Measurements from ENCODE around the gene ZNF500.

Gene ZNF500

GRCh38 chr16:4747906-4748681, 18.9 kb downstream of the ZNF500 start:
- no peak for TF ChIP-seq FOXP2 (optimal IDR thresholded peaks at IDR 0.05; ENCODE audit: borderline replicate concordance, extremely low read depth, extremely low read length, insufficient read depth)
- no peak for TF ChIP-seq TAF1 (IDR thresholded peaks at IDR 0.05; ENCODE audit: borderline replicate concordance, insufficient read depth, low read length)
- no peak for TF ChIP-seq POLR2AphosphoS5 (IDR thresholded peaks at IDR 0.05; ENCODE audit: low read depth, low read length)
- no peak for TF ChIP-seq REST (IDR thresholded peaks at IDR 0.05; ENCODE audit: insufficient read depth in 1 of 2, low read depth in 2 of 2, low read length in 2 of 2)
- no peak for TF ChIP-seq SIN3A (IDR thresholded peaks at IDR 0.05; ENCODE audit: borderline replicate concordance, insufficient read depth, low read length)

DNA sequence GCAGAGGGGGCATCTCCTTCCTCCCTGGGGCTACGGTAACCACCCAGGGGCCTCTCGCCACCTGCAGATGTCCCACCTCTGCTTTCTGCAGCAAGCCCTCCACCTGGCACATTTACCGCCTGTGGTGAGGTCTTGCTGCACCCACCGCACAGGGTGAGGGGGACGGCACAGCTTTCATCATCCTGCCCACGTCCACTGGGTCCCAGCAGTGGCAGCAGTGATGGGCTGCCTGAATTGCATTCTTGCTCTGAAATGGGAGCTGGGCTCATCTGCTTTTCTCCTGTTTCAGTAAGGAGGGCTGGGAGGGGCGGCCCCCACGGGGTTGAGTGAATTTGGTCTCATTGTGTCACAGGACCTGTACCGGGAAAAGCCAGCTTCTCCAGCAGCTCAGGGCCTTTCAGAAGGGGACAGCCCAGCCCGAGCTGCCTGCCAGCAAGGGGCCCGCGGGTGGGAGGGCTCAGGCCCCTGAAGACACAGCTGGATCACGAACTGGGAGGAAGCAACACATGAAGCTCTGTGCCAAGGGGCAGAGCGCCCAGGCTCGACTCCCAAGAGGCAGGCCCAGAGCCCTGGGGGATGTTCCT, 19.9 kb downstream of the ZNF500 start:
- TF ChIP-seq POLR2AphosphoS5 (IDR thresholded peaks at IDR 0.05; ENCODE audit: low read depth, low read length): no peak

GRCh38 chr16:4746215-4746614, 20.7 kb downstream of the ZNF500 start:
- TF ChIP-seq POLR2AphosphoS5 (IDR thresholded peaks at IDR 0.05; ENCODE audit: low read depth, low read length) (no peak), TAF1 (IDR thresholded peaks at IDR 0.05; ENCODE audit: borderline replicate concordance, insufficient read depth, low read length) (no peak), REST (IDR thresholded peaks at IDR 0.05; ENCODE audit: insufficient read depth in 1 of 2, low read depth in 2 of 2, low read length in 2 of 2) (no peak), FOXP2 (optimal IDR thresholded peaks at IDR 0.05; ENCODE audit: borderline replicate concordance, extremely low read depth, extremely low read length, insufficient read depth) (no peak), SIN3A (IDR thresholded peaks at IDR 0.05; ENCODE audit: borderline replicate concordance, insufficient read depth, low read length) (no peak)

GRCh38 chr16:4745274-4745569, 21.7 kb downstream of the ZNF500 start:
- TF ChIP-seq TAF1 (IDR thresholded peaks at IDR 0.05; ENCODE audit: borderline replicate concordance, insufficient read depth, low read length): no peak

DNA sequence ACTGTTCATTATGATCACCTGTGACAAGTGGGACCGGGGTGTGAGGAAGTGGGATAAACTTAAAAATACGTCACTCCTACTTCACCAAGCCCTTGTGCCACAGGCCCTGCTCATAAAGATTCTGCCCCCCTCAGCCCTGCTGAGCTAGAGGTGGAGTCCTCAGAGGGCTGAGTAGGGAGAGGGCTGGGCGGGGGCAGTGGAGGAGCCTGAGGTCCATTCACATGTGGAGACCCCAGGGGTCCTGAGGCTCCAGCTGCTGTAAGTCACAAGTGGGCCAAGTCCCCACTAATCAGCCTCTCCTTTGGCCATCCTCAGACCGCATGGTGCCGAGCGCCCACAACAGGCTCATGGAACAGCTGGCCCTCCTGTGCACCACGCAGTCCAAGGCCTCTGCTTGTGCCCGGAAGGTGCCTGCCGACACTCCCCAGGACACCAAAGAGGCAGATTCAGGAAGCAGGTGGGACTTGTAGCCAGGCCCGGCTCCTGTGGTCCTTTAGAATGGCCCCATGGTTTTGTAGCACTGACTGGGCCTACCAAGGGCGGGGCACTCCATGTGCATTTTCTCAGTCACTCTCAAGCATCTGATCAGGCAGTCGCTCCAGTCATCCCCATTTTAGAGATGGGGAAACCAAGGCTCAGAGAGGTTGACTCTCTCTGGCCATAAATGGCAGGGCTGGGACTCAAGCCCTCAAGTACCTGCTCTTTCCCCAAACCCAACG, 22.2 kb downstream of the ZNF500 start:
- TF ChIP-seq FOXP2 (optimal IDR thresholded peaks at IDR 0.05; ENCODE audit: borderline replicate concordance, extremely low read depth, extremely low read length, insufficient read depth) (no peak), TAF1 (IDR thresholded peaks at IDR 0.05; ENCODE audit: borderline replicate concordance, insufficient read depth, low read length) (no peak), POLR2AphosphoS5 (IDR thresholded peaks at IDR 0.05; ENCODE audit: low read depth, low read length) (no peak), REST (IDR thresholded peaks at IDR 0.05; ENCODE audit: insufficient read depth in 1 of 2, low read depth in 2 of 2, low read length in 2 of 2) (no peak), SIN3A (IDR thresholded peaks at IDR 0.05; ENCODE audit: borderline replicate concordance, insufficient read depth, low read length) (no peak)

DNA sequence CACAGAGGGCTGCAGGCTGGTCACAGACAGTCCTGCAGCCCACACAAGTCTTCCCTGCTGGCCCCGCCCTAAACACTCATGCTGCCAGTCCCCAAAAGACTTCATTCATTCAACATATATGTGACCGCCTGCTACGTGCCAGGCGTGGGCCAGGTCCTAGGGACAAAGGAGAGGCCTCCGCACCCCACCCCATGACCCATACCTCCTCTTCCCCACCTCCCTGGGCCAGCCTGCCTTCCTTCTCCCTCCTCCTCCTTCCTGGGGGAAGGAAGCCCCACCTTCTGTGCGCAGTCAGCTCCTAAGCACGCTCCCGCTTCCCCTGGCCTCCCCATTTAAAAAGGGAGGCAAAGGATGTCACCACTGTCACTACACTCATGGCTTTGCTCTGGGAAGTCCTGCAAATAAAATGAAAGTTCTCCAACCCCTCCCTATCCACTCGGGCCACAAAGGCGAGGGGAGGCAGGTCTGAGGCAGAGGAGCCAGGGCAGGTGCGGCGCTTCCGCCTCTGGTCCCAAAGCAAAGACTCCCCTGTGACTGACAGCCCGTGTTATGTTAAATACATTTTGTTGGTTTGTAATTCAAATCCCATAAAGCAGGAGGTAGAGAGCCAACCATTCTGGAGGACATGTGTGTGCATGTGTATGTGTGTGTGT, 23.6 kb downstream of the ZNF500 start:
- no peak for TF ChIP-seq POLR2AphosphoS5 (IDR thresholded peaks at IDR 0.05; ENCODE audit: low read depth, low read length)
- TF ChIP-seq TAF1 (IDR thresholded peaks at IDR 0.05; ENCODE audit: borderline replicate concordance, insufficient read depth, low read length): no peak
- no peak for TF ChIP-seq FOXP2 (optimal IDR thresholded peaks at IDR 0.05; ENCODE audit: borderline replicate concordance, extremely low read depth, extremely low read length, insufficient read depth)
- TF ChIP-seq REST (IDR thresholded peaks at IDR 0.05; ENCODE audit: insufficient read depth in 1 of 2, low read depth in 2 of 2, low read length in 2 of 2): no peak
- no peak for TF ChIP-seq SIN3A (IDR thresholded peaks at IDR 0.05; ENCODE audit: borderline replicate concordance, insufficient read depth, low read length)
